ENCODE results near the gene MYCBP2.

DNA sequence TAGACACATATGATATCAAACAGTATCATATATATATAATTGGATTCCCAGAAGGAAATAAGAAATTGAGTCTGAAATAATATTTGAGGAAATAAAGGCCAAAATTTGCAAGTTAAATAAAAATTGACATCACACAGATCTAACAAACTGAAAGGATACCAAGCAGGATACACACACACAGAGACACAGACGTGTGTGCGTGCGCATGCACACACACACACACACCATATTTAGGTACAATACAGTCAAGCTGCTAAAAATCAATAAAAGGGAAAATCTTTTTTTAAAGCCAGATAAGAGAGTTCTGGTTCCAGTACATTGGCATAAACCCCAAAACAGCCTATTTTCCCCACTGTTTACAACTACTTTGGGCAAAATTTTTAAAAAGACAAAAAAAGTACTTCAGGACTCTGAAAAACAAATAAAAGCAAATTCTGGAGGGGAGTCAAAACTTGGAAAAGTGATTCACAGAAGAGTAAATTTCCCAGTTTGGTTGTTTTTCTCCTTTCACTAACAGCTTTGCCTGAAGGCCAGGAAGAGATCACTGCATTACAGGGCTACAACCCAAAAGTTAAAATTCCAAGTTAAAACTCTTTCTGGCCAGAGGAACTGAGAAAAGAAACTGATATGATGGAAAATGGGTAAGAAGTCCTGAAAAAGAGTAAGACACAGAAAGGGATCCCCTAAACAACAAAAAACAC, 16.2 kb downstream of the MYCBP2 start:
- TF ChIP-seq, protein P1, sequence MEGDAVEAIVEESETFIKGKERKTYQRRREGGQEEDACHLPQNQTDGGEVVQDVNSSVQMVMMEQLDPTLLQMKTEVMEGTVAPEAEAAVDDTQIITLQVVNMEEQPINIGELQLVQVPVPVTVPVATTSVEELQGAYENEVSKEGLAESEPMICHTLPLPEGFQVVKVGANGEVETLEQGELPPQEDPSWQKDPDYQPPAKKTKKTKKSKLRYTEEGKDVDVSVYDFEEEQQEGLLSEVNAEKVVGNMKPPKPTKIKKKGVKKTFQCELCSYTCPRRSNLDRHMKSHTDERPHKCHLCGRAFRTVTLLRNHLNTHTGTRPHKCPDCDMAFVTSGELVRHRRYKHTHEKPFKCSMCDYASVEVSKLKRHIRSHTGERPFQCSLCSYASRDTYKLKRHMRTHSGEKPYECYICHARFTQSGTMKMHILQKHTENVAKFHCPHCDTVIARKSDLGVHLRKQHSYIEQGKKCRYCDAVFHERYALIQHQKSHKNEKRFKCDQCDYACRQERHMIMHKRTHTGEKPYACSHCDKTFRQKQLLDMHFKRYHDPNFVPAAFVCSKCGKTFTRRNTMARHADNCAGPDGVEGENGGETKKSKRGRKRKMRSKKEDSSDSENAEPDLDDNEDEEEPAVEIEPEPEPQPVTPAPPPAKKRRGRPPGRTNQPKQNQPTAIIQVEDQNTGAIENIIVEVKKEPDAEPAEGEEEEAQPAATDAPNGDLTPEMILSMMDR (conservative IDR thresholded peaks at IDR 0.05 in 1 of 2, IDR thresholded peaks at IDR 0.05 in 1 of 2; ENCODE audit: extremely low read depth in 1 of 2, insufficient read depth in 1 of 2, low read depth in 1 of 2, low read length in 2 of 2), result no peak
- no peak for TF ChIP-seq EZH2 (IDR thresholded peaks at IDR 0.05; ENCODE audit: borderline replicate concordance, low read length)
